HK-2 (cell line): ENCODE data around the gene RSBN1L.

Experiments
- DNase-seq: peaks from one replicate; pipeline ENCODE4 v3.0.0-alpha.2; 2018; ENCODE audit not compliant: unreplicated experiment

The RSBN1L gene

DNA sequence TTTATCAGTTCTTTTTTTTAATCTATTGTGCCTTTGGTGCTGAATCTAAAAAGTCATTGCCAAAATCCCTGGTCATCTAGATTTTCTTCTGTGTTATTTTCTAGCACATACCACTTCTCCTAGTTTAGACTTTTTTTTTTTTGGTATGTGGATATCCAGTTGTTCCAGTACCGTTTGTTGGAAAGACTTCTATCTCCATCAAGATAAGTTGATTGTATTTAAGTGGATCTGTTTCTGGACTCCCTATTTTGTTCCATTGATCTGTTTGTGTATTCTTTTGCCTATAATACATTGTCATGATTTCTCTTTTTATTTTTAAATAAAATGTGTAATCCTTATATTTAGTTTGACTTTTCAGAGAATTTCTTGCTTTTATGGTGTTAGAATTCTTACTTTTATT is 35.5 kb downstream of the RSBN1L start:
- no peak for DNase-seq

DNA sequence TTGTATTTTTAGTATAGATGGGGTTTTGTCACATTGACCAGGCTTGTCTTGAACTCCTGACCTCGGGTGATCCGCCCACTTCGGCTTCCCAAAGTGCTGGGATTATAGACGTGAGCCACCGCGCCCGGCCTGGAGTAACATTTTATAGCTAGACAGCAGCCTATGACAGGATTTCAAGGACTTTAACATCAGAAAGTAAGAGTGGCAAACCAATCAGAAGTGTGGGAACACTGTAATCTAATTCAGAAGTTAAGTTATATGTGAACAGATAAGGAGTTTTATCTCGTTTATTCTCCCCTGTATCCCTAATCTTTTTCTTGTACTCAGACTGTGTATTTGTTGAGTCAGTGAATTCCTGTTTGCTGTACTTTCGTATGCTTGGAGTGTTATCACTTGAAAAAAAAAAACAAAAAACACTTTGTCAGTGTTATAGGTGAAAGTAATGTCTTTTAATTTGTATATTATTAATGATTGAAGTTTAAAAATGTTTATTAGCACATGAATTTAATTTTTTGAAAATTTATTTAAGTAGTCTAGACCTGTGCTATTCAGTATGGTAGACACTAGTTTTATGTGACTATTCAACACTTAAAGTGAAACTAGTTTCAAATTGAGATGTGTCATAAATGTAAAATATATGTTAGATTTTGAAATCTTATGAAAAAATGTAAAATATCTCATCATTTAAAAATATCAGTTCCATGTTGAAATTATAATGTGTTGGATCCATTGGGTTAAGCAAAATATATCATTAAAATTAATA is 38.6 kb downstream of the RSBN1L start:
- no peak for DNase-seq

DNA sequence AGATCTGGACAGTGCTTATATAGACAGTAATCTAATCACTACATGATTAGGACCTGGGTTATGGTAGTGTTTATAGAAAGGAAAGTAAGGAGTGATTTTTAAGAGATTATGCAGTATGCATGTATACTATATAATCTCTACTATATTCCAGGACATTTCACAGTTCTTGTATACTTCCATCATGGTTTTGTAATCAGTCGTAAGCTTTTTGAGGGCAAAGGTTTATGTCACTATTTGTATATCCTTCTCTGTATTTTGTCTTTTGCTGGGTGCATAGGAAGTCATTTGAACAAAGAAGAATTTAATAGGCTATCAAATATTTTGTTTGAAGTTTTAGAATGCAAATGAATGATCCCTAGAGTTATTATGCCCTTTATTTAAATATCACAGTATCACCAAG is 39.2 kb downstream of the RSBN1L start:
- DNase-seq, result no peak

DNA sequence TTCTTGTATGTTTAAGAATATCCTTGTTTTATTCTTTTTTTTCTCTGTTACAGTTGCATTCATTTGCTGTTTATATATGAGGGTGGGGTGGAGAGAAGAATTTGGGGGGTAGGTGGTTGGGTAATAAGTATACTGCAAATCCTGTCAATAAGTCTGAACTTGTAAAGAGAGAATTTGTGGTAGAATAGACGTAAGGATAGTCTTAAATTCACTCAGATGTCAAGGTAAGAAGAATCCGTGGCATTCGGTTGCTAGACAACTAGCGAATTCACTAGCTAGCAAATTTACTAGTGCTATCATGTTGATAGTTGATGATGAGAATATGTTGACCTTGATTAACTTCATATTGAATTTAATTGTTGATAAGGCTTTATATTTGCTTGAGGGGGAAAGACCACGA is 40.7 kb downstream of the RSBN1L start:
- DNase-seq, result no peak

DNA sequence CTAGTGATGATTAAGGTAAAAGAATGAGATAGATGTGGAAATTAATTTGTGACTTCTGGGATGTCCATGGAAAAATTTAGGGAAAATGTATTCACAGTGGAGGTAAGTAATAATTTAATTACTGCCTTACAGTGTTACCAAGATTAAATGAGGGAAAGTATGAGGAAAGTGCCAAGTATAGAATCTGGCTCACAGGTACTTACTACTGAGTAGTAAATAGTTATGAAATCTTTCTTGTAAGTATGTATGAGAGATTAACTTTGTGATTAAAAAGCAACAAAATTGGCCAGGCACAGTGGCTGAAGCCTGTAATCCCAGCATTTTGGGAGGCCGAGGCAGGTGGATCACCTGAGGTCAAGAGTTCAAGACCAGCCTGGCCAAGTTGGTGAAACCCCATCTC is 42.1 kb downstream of the RSBN1L start:
- DNase-seq, result no peak

DNA sequence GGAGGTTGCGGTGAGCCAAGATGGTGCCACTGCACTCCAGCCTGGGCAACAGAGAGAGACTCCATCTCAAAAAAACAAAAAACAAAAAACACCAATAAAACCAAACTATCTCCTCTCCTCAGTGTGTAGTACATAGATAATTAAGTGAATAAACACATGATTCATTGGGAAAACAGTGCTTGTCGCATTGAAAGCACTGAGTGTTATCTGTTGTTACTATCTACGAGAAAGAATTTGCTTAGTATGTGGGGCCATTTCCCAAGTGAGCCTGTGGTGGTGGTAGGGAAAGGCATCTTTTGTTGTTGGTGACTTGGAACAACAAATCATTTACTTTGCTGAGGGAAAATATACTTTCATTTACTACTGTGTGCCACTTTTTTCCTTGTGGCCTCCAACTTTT is 42.6 kb downstream of the RSBN1L start:
- no peak for DNase-seq

DNA sequence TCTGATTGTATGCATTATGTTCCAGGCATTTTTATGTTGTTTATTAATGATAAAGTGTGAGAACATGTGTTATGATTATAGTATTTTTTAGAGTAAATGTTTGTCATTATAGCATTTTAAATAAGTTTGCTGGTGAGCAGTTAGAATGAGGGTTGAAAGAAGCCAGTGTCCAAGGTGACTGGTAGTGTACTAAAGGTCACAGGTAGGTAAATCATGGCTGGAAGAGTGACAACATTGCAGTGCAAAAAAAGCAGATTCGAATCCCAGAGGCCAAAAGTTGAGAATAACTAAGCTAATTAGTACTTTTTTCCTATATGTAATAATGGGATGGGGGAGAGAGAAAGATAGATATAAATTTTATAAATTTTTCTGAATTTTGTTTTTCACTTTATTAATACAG is 44.0 kb downstream of the RSBN1L start:
- DNase-seq, result no peak

DNA sequence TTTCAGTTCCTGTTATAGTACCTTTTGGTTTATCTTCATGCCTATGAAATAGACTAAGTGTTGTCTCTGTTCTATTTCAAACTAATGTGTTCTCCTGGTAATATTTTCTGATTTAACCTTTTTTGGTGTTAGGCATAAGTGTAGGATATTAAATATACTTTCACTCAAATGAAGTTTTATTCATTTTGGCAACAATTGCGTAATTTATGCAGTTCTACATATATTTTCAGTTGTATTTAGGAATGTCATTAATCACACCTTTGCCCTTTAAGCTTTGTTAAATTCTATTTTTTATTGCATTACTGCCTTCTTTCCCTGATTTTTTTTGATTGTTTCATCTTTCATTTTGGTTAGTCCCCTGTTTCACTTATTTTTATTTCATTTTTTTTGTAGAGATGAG is 47.3 kb downstream of the RSBN1L start:
- DNase-seq, result no peak

DNA sequence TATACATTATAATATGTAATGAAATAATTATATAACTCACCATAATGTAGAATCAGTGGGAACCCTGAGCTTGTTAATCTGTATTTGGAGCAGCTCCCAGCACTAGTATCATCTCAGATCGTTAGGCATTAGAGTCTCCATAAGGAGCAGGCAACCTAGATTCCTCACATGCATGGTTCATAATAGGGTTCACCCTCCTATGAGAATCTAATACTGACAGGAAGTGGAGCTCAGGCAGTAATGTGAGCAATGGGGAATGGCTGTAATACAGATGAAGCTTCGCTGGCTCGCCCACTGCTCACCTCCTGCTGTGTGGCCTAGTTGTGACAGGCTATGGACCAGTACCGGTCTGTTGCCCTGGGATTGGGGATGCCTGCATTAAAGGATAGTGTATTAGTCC is 49.5 kb downstream of the RSBN1L start:
- DNase-seq, result no peak

DNA sequence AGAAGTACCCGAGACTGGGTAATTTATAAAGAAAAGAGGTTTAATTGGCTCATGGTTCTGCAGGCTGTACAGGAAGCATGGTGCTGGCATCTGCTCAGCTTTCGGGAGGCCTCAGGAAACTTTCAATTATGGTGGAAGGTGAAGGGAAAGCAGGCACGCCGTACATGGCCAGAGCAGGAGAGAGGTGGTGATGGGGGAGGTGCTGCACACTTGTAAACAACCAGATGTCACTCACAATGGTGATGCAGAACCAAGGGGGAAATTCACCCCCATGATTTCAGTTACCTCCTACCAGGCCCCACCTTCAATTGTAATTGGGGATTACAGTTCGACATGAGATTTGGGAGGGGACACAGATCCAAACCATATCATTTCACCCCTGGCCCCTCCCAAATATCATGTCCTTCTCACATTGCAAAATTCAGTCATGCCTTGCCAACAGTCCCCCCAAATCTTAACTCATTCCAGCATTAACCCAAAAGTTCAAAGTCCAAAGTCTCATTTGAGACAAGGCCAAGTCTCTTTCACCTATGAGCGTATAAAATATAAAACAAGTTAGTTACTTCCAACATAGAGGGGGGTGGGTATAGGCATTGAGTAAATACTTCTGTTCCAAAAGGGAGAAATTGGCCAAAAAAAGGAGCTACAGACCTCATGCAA is 50.0 kb downstream of the RSBN1L start:
- no peak for DNase-seq

DNA sequence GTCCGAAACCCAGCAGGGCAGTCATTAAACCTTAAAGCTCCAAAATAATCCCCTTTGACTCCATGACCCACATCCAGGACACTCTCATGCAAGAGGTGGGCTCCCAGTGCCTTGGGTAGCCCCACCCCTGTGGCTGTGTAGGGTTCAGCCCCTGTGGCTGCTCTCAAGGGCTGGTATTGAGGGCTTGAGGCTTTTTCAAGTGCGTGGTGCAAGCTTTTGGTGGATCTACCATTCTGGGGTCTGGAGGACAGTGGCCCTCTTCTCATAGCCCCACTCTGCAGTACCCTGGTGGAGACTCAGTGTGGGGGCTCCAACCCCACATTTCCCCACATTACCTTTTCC is 50.5 kb downstream of the RSBN1L start:
- no peak for DNase-seq

DNA sequence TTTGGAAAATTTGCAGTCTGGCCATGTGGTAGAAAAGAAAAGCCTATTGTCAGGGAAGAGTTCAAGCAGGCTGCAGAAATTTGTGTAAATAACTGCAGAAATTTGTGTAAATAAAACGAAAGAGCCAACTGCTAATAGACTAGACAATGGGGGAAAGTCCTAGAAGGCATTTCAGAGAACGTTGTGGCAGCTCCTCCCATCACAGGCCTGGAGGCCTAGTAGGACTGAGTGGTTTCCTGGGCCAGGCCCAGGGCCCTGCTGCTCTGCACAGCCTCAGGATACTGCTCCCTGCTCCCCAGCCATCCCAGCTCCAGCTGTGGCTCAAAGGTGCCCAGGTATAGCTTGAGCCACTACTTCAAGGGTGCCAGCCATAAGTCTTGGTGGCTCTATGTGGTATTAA is 50.9 kb downstream of the RSBN1L start:
- no peak for DNase-seq

DNA sequence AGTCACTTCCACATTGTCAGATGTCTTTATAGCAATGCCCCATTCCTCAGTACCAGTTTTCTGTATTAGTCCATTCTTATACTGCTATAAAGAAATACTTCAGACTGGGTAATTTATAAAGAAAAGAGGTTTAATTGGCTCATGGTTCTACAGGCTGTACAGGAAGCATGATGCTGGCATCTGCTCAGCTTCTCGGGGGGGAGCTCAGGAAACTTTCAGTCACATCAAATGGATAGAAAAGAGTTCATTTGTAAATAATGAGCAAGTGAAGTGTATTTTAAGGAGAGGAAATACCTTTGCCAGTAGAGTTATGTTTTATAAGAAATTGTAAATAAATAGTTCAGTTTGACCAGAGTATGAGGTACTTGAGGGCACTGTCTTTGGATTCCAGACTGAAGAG is 51.5 kb downstream of the RSBN1L start:
- no peak for DNase-seq

DNA sequence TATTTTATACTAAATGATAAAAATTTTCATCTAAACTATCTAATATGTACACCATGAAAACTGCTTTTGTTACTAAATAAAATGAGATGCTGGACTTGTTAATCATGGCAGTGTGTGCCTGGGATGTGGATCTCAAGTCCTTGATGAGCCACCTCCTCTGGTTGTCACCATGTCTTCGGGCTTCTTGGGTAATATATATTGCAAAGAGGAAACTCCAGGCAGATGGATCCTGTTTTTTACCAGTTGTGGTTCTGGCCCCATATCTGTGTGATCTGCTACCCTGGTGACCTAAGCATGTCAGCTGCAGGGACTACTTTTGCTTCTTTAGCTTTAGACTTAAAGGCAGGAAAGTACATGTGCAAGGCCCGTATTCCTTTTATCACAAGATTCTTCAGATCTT is 55.8 kb downstream of the RSBN1L start:
- DNase-seq, result no peak

DNA sequence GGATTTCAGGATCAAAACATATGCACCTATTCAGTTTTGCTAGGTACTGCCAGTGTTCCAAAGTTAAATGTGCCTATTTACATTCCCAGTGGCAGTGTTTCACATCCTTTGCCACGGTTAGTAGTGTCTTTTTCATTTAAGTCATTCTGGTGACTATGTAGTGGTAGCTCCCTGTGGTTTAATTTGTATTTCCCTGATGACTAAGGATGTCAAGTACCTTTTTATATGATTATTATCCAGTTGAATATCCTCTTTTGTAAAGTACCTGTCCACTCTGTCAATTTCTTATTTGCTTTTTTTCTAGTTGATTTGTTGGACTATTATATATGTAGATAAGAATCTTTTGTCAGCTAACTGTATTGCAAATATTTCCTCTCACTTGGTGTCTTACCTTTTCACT is 56.9 kb downstream of the RSBN1L start:
- no peak for DNase-seq

DNA sequence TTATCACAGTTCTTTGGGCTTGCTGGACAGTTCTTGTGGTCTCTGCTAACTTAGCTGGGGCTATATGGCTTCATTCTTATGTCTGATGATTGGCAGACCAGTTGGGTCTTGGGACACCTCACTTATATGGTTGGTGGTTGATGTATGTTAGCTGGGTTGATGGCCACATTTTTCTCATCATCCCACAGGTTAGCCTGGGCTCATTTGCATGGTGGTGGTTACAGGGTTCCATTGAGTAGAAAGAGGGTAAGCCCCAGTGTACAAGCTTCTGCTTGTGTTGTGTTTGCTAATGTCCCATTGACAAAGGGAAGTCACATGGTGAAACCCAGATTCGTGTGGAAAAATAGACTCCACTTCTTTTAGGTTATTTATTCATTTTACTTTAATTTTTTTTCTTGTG is 61.3 kb downstream of the RSBN1L start:
- no peak for DNase-seq

DNA sequence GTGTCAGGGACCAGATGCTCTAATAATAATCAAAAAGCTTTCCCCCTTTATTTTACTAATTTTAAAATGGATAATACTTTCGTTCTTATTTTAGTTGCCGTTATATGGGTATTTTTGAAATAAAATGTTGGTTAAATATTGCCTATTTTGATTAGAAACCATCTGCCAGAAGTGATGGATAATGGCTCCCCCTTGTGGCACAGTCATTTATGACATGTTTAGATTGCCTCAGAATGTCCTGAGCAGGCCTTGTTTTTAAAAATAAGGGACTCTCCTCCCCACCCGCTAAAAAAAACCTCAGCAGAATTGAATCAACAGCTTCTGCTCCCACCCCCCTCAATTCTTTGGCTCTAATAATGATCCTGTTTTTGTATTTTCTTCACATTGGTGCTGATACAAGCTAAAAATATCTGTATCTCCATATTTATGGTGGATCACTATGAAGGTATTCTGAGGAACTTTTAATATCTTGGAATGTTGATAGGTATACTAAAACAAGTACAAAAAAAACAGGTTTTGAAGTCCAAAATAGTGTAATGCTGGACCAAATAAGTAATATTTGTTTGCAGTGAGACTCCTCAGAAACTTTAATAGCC is 63.1 kb downstream of the RSBN1L start:
- DNase-seq, result peak; percentile 51

DNA sequence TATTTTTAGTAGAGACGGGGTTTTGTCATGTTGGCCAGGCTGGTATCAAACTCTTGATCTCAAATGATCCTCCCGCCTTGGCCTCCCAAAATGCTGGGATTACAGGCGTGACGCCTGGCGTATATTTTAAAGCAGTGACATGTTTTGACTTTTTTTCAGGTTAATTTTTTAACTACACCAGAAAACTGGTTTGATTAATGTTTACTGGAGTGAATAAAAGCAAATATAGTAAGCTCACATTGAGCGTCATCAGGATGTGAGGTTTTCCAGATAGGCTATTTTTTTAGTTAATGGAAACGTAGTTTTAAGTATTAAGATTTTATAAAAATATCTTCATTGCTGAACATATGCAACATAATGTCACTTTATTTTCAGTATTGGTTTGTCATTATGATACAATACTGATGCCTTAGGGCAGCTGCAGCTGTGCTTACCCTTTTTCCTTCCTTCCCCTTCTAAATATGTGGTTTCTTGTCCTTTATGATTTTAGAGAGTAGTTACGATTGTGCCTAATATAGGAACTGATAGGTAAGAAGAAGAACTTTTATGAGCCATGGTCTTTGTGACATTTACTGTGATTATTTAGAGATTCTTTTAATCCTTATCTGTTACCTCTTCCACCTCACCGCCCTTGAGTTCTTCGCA is 64.7 kb downstream of the RSBN1L start:
- DNase-seq, result no peak

DNA sequence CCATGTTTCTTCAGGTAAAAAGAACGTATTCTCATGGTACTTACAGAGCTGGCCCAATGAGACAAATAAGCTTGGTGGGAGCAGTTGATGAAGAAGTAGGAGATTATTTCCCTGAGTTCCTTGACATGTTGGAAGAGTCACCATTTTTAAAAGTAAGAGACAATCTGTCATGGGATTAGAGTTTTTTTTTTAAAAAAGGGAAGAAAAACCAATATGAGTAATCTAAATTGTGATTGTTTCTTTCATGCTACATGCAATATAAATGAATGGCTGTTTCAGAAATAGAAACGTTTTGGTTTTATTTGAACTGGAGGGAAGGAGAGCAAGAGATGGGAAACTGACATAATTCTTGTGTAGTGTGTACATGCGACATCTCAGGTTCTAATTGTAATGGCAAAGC is 69.2 kb downstream of the RSBN1L start:
- no peak for DNase-seq

DNA sequence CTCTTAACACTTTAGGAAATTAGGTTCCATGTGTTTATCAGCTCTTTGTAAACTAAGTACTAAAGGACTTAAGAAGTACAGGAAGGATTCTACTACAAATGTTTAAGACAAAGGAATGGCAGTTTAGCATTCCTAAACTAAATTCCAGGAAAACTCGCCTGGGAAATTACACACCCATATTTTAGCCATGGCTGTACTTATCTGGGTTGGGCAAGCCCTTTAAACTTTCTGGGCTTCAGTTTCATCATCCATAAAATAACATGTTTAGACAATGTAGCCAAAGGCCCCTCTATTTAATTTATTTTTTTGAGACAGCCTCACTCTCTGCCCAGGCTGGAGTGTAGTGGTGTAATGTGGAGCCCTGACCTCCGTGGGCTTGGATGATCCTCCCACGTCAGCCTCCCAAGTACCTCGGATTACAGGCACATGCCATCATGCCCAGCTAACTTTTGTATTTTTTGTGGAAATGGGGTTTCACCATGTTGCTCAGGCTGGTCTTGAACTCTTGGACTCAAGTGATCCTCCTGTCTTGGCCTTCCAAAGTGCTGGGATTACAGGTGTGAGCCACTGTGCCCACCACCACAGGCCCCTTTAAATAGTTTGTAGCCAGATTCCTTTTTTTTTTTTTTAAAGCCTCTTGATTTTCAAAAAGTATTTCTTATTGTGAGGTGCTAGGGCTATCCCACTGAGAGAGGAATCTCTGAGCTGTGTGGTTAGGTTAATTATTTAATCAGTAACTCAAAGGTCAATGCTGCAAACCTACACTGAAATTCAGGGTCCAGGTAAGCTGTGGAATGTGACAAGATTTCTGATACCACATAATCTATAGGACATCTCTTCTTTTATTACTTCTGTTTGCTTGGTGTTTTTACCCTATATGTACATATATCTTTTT is 69.9 kb downstream of the RSBN1L start:
- DNase-seq, result no peak

DNA sequence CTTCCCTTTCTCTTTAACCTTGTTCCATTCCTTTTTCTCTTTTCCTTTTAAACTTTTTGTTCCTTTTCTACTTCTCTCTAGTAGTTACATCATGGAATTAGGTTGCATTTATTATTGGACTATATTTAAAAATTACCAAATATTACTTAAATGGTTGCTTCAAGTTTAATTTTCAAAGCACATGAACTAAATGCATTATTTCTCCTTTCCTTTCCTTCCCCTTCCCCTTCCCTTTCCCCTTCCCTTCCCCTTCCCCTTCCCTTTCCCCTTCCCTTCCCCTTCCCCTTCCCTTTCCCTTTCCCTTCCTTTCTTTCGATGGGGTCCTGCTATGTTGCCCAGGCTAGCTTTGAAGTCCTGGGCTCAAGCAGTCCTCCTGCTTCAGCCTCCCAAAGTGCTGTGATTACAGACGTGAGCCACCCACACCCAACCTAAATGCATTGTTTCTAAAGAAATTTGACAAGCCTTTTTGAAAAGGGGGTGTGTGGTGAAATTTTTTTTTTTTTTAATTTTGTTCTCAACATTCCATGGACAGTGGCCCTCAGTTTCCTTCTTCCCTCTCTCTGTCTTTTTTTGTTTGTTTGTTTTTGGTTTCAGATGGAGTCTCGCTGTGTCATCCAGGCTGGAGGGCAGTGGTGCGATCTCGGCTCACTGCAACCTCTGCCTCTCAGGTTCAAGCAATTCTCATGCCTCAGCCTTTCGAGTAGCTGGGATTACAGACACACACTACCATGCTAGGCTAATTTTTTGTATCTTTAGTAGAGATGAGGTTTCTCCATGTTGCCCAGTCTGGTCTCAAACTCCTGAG is 70.7 kb downstream of the RSBN1L start:
- no peak for DNase-seq
